Measurements from ENCODE around the gene CAP2.

The CAP2 gene

GRCh38 chr6:17446713-17447112 lies 53.3 kb downstream of the CAP2 start:
- no peak for DNase-seq

- DNase-seq, result no peak
Measured at GRCh38 chr6:17448165-17448564, 54.8 kb downstream of the CAP2 start.

DNA sequence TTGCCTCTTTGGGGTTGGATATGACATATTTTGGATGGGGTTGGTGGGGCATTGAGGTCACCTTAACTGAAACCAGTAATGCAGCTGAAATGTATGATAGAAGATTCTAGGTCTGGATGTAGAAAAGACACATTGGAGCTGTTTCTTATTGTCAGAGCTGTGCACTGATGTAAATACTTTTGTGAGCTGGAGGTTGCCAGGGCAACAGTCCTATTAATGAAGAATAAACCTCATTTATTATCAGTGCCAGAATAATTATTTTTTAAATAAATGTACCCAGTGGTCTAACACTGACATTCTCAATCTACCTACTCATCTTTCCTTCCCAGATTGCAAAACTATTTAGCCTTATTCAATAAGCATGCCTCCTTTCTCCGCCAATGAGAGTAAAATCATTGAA lies 57.0 kb downstream of the CAP2 start:
- no peak for DNase-seq

DNA sequence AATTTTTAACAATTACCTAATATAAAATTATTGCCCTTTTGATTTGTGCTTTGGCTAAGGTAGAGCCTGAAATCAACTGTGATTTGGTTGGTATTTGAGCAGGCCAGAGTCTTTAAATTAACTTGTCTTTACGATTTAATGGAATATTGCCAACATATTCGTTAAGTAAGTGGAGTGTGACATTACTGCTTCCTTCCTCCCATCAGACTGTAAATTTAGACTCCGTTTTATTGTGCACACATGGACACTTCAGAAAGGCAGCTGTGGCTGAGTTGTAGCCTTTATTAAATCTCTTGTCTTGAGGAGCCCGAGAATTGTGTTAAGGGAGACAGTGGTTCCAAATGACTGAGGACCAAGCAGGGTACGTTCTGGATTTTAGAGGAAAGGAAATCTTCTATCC lies 57.4 kb downstream of the CAP2 start:
- no peak for DNase-seq

- DNase-seq, result no peak
Measured at GRCh38 chr6:17452096-17452495, 58.7 kb downstream of the CAP2 start.

DNA sequence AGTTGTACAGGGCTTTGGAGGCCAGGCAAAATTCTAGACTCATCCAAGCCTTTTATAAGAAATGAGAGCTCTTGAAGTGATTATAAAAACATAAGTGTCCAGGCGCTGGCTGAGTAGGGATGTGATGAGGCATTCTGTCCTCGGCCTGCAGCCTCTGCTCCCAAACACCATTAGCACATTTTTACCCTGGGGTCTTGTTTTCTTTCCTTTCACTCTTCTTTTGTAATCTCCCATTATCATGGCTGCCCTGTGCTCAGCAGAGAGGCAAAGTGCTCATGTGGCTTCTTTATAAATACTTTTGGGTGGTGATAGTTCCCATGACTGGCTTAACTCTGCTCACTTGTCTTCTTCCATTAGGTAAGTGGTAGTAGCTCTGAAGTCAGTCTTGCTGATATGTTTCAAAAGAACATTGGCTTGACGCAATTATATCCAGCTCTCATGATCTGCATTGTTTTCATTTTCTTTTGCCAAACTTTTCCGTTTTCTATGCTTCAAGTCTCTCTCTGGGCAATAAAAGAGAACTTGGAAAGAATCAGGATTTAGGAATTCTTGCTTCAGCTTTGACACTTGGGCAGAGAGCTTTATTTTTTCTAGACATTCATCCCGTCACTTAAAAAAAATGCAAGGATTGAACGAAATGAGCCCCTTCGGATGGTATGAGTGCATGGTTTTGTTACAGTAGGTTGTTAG lies 61.1 kb downstream of the CAP2 start:
- no peak for DNase-seq

- DNase-seq, result no peak
Measured at GRCh38 chr6:17455919-17456318, 62.5 kb downstream of the CAP2 start.

GRCh38 chr6:17456711-17457110 lies 63.3 kb downstream of the CAP2 start:
- no peak for DNase-seq

DNA sequence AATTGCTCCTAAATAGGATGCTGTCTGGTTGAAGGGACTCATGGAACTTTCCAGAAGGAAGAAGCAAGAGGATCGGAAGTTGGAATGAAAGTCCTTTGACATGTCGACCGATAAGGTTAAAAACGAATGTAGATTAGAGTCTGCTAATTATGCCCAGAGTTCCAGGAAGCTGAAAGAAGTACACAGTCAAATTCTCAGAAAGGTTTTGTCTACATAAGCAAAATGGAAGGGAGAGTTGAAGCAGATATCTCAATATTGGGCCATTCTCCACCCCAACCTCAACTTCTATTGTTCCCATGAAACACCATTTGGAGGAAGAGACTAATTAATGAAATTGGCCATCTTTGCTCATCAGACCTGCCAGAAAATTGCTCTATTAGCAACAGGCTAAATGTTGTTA lies 64.0 kb downstream of the CAP2 start:
- peak; percentile 33 for DNase-seq

DNA sequence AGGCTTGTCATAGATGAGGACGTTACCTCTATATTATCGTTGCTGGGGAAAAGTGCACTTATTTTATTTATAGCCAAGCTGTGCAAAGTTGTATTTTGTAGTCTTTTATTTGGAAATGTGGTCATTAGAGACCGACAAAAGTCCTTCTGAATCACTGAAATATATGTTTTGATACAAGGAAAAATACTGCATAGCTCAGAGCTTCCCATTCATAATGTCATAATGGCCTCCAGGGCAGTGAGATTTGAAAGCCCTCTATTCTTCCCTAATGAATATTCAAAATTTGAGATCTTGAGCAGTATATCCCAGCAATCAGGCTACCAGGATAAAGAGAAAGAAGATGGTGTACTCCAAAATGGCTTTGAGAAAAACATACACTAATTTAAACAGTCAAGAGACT lies 64.6 kb downstream of the CAP2 start:
- DNase-seq, result no peak

GRCh38 chr6:17458966-17459365 lies 65.6 kb downstream of the CAP2 start:
- DNase-seq, result no peak

GRCh38 chr6:17460862-17461261 lies 67.5 kb downstream of the CAP2 start:
- no peak for DNase-seq

- DNase-seq, result no peak
Measured at GRCh38 chr6:17466147-17466546, 72.8 kb downstream of the CAP2 start.

DNA sequence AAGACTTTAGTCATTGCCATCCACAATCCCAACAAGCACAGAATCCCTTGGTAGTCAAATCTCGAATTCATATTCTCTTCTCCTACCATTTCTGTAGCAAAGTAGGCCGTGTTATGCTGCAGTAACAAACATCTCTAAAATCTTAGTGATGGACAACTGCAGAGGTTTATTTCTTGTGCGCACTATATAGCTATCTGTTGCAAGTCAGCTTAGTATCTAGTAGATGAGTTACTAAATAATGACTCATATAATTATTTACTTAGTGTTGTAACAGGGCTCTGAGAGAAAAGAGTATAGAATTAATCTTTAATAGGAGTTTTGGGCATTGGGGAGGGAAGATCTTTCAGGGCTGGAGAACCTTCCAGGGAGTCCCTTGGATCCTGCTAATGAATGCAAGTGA lies 73.3 kb downstream of the CAP2 start:
- no peak for DNase-seq

DNA sequence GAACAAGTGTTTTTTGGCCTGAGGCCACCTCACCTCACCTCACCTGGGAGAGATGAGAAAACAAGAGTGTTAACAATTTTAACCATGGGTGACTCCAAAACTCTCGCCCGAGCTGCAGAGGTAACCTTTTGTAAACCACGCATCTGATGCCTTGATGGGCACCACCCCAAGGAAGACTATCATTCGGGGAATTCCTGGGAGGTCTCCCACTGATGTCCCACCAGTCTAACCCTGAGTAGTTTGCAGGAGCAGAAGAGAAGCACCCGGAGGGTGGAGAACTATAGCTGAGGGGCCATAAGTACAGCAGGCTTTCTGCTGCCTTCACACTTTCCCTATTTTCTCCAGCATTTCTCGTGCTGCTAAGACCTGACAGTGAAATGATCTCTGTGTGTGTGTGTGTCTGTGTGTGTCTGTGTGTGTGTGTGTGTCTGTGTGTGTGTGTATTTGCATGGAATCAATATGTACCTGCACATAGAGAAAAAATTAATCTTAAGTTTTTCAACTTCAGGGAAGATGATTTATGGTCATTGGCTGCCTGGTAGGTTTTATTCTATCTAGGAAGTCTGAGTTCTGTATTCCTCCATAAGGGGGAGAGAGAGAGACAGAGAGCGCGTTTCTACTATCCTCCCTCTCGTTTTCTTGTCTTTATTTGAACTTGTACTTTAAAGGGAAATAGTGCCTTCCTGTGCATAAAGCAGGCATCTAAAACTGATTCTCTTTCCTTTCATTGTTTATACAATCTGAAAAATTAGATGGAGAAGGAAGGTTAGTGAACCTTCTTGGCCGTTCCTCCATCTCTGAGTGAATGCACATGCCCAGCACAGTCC lies 75.8 kb downstream of the CAP2 start:
- DNase-seq, result no peak

DNA sequence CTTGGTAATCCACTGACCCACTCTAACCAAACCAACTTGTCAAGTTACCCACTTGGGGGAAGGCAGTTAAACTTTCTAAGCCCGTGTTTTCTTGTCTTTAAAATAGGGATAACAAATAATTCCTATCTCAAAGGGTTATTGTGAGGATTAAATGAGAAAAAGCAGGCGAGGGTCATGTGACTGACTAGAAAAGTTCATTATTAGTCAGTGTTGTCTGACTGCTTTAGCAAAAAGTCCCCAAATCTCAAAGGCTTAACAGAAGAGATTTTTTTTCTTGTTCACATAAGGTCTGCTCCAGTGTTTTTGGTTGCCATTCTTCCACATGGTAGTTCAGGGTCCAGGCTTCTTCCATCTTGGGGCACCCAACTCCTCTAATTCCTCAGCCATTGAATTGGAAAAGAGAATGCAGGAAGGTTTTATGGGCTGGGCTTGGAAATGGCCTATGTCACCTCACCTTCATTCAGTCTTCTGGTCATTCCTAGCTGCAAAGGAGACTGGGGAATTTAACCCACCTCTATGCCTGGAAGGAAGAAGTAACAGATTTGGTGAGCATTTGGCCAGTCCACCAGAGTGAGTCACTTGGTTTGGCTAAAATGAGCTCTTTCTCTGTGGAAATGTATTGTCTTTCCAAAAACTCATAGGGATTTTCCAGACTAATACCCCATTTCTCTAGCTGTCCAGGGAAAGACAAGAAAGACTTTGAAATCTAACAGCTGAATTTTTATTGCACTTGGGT lies 77.0 kb downstream of the CAP2 start:
- DNase-seq, result no peak

DNA sequence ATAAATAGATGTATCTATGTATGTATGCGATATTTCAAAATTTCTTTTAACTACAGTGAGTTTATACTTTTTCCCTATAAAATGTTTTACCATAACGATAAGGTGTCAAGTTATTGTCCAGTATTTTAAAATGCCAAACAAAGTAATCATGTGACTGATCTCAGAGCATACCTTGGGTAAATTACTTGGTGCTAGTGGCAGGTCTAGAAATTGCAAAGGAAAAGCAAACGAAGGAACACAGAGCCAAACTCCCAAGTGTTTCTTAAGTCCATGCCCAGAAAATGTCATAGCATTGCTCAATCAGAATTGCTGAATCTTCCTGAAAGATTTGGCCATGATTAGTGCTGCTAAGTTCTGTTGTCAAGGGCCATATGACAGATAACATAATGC lies 77.5 kb downstream of the CAP2 start:
- no peak for DNase-seq

DNA sequence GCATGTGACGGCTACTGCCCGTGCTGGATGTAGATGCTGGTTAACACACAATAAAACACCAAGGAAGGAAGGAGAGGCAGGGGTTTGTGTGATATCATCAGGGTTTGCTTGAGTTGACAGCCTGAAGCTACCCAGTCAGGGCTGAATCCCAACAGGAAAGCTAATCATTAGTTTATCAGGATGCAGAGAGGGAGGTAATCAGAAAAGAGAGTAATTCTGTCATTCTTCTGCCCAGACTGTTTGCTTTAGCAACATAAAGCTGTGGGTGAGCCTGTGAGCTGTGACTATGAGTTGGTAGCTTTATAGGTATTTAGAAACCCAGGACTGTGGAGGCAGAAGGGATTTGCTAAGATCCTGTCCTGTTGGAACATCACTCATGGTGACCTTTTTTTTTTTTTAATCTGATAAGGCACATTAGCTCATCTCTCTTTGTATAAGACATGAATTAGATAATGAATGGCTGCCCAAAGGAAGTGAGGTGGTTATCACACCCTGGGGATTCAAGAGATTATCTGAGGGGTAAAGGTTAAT lies 79.3 kb downstream of the CAP2 start:
- peak; percentile 91 for DNase-seq

- peak; percentile 97 for DNase-seq
Measured at GRCh38 chr6:17473554-17473953, 80.2 kb downstream of the CAP2 start.

DNA sequence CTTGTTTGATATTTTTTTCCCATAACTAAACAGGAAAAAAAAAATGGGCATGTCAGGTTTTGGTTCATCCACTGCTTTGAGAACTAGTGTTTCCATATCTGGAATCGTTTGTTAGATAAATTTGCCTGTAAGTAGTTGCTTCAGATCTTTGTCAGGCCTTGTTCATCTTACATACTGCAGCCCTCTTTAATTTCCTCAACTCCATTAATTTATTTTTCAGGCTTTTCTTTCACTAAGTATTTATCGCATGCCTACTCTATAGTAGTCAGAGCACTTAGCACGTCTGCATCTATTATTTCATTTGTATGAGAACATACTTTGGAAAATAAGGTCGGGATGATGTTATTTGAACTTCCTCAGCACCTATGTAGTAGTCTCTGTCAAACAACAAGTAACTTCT lies 80.9 kb downstream of the CAP2 start:
- no peak for DNase-seq

- no peak for DNase-seq
Measured at GRCh38 chr6:17475606-17476244, 82.3 kb downstream of the CAP2 start.

GRCh38 chr6:17476511-17476910 lies 83.1 kb downstream of the CAP2 start:
- DNase-seq, result no peak

GRCh38 chr6:17477356-17477755 lies 84.0 kb downstream of the CAP2 start:
- DNase-seq, result no peak
